22Rv1 (cell line): ENCODE data around the gene FOXO3.

Source experiments
- CTCF ChIP-seq: fragments of 450-650 bp; IDR thresholded peaks from 2 replicates; pipeline ENCODE4 v1.5.1; 2017; ENCODE audit warnings: mild to moderate bottlenecking
- ZFX ChIP-seq: fragments of 450-650 bp; IDR thresholded peaks from 2 replicates; pipeline ENCODE4 v1.6.1; 2017; ENCODE audit warnings: antibody characterized with exemption, borderline replicate concordance

GRCh38 chr6:108697561-108698161 lies 136.9 kb downstream of the FOXO3 start:
- TF ChIP-seq CTCF (no peak), ZFX (no peak)
